HCT116 (cell line): ENCODE measurements around the gene ZC3H13. TPM values are rescaled to one million over a fixed set of nuclear protein-coding genes. Genes with fewer than 3 reads are reported as not detected.

ENCODE experiments used
- ATAC-seq: fragments of 200-7000 bp; cut with Tn5 transposase; 2 replicates; pipeline ENCODE4 v1.9.1; 2020; ENCODE audit warnings: mild to moderate bottlenecking, moderate library complexity
- BruUV-seq: library from RNA; stranded (reverse); fragments of 400-500 nt; replicated peaks from 2 replicates; lab custom pipeline; 2021; lab: Mats Ljungman, UMichigan
- CTCF ChIA-PET: fragments of 300-600 bp; sonication (Branson Sonifier 250); formaldehyde crosslinking; loops from one replicate; lab custom pipeline; 2021; ENCODE audit warnings: antibody characterized with exemption; lab: Charles Lee
- POLR2A ChIA-PET: fragments of 300-600, 350-600 bp; sonication (Branson Sonifier 250); formaldehyde crosslinking; loops from one replicate; lab custom pipeline; 2021; ENCODE audit warnings: antibody characterized with exemption; lab: Charles Lee
- RAD21 ChIA-PET, 2 experiments: fragments of 300-600 bp; sonication (Branson Sonifier 250); formaldehyde crosslinking; loops; one replicate each; lab custom pipeline; 2023; ENCODE audit warnings: low total read pairs in 2 of 2; ENCODE audit not compliant: uncharacterized antibody in 2 of 2, unreplicated experiment in 2 of 2, low non-redundant PET in 1 of 2; lab: Charles Lee
- DNase-seq: peaks from one replicate; pipeline ENCODE4 v3.0.0-alpha.2; 2010; ENCODE audit warnings: low read depth, low spot score
- H2AFZ ChIP-seq: fragments of 200-600 bp; shearing (Covaris generic), sonication (generic); 2 replicates; pipeline ENCODE4 v1.6.1; 2017; ENCODE audit warnings: low read depth, mixed run types, mixed read lengths, antibody characterized with exemption, low read length; ENCODE audit not compliant: poor library complexity, severe bottlenecking
- H3K27ac ChIP-seq: 2 replicates; pipeline ENCODE4 v1.5.1; 2012; ENCODE audit warnings: low read depth, low read length
- H3K27me3 ChIP-seq: fragments of 200-600 bp; sonication (generic); 2 replicates; pipeline ENCODE4 v1.6.1; 2016; ENCODE audit warnings: mixed run types, low read length, mixed read lengths; ENCODE audit not compliant: insufficient read depth
- H3K36me3 ChIP-seq, 2 experiments: fragments of 200-500 bp in 1 of 2; fragments of 200-600 bp in 1 of 2; sonication (Bioruptor generic) in 1 of 2; sonication (generic) in 1 of 2; 2 replicates each; pipeline versions ENCODE4 v1.5.1 to v1.6.1; 2014 to 2016; ENCODE audit warnings: low read length in 2 of 2, inconsistent platforms in 1 of 2, mixed read lengths in 1 of 2, mixed run types in 1 of 2; ENCODE audit not compliant: insufficient read depth in 2 of 2, control insufficient read depth in 1 of 2
- H3K4me1 ChIP-seq, 2 experiments: fragments of 200-600 bp in 1 of 2; sonication (generic) in 1 of 2; 2 replicates each; pipeline versions ENCODE4 v1.5.1 to v1.6.1; 2012 to 2017; ENCODE audit warnings: low read length in 2 of 2, inconsistent platforms in 1 of 2, mild to moderate bottlenecking in 1 of 2, mixed read lengths in 1 of 2, mixed run types in 1 of 2, moderate library complexity in 1 of 2; ENCODE audit not compliant: insufficient read depth in 2 of 2, control insufficient read depth in 1 of 2
- H3K4me2 ChIP-seq: fragments of 200-600 bp; sonication (generic); 2 replicates; pipeline ENCODE4 v1.6.1; 2017; ENCODE audit warnings: mixed run types, low read length, mixed read lengths
- H3K4me3 ChIP-seq, 2 experiments: fragments of 200-600 bp in 1 of 2; sonication (generic) in 1 of 2; replicated peaks in 1 of 2; 2 replicates each; pipeline ENCODE4 v1.5.1; 2011 to 2016; ENCODE audit warnings: low read length in 2 of 2, control low read depth in 1 of 2, low read depth in 1 of 2, mild to moderate bottlenecking in 1 of 2, mixed read lengths in 1 of 2, mixed run types in 1 of 2
- H3K79me2 ChIP-seq: fragments of 200-600 bp; sonication (generic); 2 replicates; pipeline ENCODE4 v1.6.1; 2017; ENCODE audit warnings: mild to moderate bottlenecking, mixed run types, low read length, moderate library complexity, mixed read lengths; ENCODE audit not compliant: insufficient read depth
- H3K9ac ChIP-seq: fragments of 200-600 bp; sonication (generic); 2 replicates; pipeline ENCODE4 v1.6.1; 2016; ENCODE audit warnings: low read length, mixed read lengths
- H3K9me2 ChIP-seq: fragments of 200-600 bp; sonication (generic), shearing (Covaris generic); 2 replicates; pipeline ENCODE4 v1.6.1; 2017; ENCODE audit warnings: mixed run types, mild to moderate bottlenecking, moderate library complexity; ENCODE audit not compliant: insufficient read depth
- H3K9me3 ChIP-seq, 2 experiments: fragments of 200-500 bp in 1 of 2; fragments of 200-600 bp in 1 of 2; sonication (Bioruptor generic) in 1 of 2; sonication (generic) in 1 of 2; 2 replicates each; pipeline ENCODE4 v1.6.1; 2014 to 2017; ENCODE audit warnings: low read length in 2 of 2, mixed read lengths in 2 of 2, inconsistent platforms in 1 of 2, low read depth in 1 of 2, mild to moderate bottlenecking in 1 of 2, mixed run types in 1 of 2, moderate library complexity in 1 of 2; ENCODE audit not compliant: control insufficient read depth in 1 of 2, insufficient read depth in 1 of 2
- H4K20me1 ChIP-seq: fragments of 200-600 bp; sonication (generic), shearing (Covaris generic); 2 replicates; pipeline ENCODE4 v1.6.1; 2017; ENCODE audit warnings: mixed run types, mild to moderate bottlenecking, moderate library complexity; ENCODE audit not compliant: insufficient read depth
- CBX3 ChIP-seq: IDR thresholded peaks from 2 replicates; pipeline ENCODE4 v1.6.1; 2012; ENCODE audit warnings: low read depth
- CEBPB ChIP-seq: IDR thresholded peaks from 2 replicates; pipeline ENCODE4 v1.6.1; 2012; ENCODE audit warnings: low read depth
- ELF1 ChIP-seq: IDR thresholded peaks from 2 replicates; pipeline ENCODE4 v1.6.1; 2012; ENCODE audit warnings: low read depth, borderline replicate concordance
- POLR2AphosphoS5 ChIP-seq: IDR thresholded peaks from 2 replicates; pipeline ENCODE4 v1.6.1; 2011; ENCODE audit warnings: mild to moderate bottlenecking, low read depth, low read length, moderate library complexity
- REST ChIP-seq: IDR thresholded peaks from 2 replicates; pipeline ENCODE4 v1.6.1; 2012; ENCODE audit warnings: low read depth
- SIN3A ChIP-seq: IDR thresholded peaks from 2 replicates; pipeline ENCODE4 v1.6.1; 2012; ENCODE audit warnings: low read depth
- SRF ChIP-seq: IDR thresholded peaks from 2 replicates; pipeline ENCODE4 v1.6.1; 2012; ENCODE audit warnings: low read depth
- TCF7L2 ChIP-seq: IDR thresholded peaks from 2 replicates; pipeline ENCODE4 v1.7.0; 2011; ENCODE audit warnings: borderline replicate concordance, inconsistent platforms; ENCODE audit not compliant: insufficient read depth, insufficient read length; ENCODE audit errors: extremely low read depth
- ZFX ChIP-seq: fragments of 450-650 bp; IDR thresholded peaks from 2 replicates; pipeline ENCODE4 v1.6.1; 2017
- intact Hi-C: fragments of 100-400 bp; cut with micrococcal nuclease; formaldehyde crosslinking; loops from 2 replicates; pipeline ENCODE4 v1.10.0; 2022
- total RNA-seq: library from RNA; stranded (reverse); gene quantifications from one replicate; pipeline ENCODE4 v1.2.1, GENCODE V29; 2021; ENCODE audit not compliant: unreplicated experiment

ZC3H13 gene
- total RNA-seq, 1 experiment from 2014 or later = 37.9 TPM

DNA sequence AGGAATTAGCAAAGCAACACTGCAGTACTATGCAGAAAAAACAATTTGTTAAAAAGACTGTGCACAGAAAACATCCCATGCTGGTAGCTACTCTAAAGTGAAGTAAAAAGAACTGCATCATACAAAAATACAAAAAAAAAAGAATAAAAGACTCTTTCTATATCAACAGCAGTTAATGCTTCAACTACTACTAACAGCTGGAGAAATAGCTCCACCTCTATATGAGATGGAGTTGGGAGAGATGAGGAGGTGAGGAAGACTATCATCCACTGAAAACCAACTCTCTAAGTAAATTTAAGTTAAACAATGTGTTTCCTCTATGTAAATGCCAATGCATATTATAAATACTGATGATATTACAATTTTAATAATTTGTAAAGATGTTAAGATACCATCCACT is 1.8 kb downstream of the ZC3H13 start:
- Histone ChIP-seq H4K20me1 (no peaks in the 10 kb centered on the region), H3K9me3 (no peaks in the 10 kb centered on the region), H3K4me2 (peak overlapping the region; percentile 87; the same call in 1 of the 2 replicates), H2AFZ (no peak overlapping the region), H3K9ac (no peak overlapping the region), H3K27me3 (no peaks in the 10 kb centered on the region), H3K9me2 (no peaks in the 10 kb centered on the region), H3K27ac (no peak overlapping the region), H3K79me2 (peaks cover 63% of the 10 kb centered on the region), H3K4me3 (no peak overlapping the region; a peak in 1 of 4 replicates), H3K36me3 (peaks cover 0 to 5% of the 10 kb centered on the region in 2 experiments; a peak in 1 of 4 replicates), H3K4me1 (peaks cover 11 to 14% of the 10 kb centered on the region in 2 experiments; a peak in 3 of 4 replicates)
- no peak for ATAC-seq
- no TSS peak for BruUV-seq
- CTCF ChIA-PET = no interaction called here
- RAD21 ChIA-PET = no interaction called here
- POLR2A ChIA-PET = no interaction called here
- TF ChIP-seq SRF (no peak), ELF1 (no peak), ZFX (no peak), CBX3 (no peak), SIN3A (no peak), REST (no peak), POLR2AphosphoS5 (no peak), CEBPB (no peak), TCF7L2 (no peak)
- intact Hi-C loops = no loop called here
- no peak for DNase-seq
